Stomach (tissue), 9 donors: ENCODE data around the gene ARL4A. TPM values are rescaled to one million over a fixed set of nuclear protein-coding genes. Genes with fewer than 3 reads are reported as not detected.

ENCODE experiments used
- DNase-seq, 2 donors: peaks; one replicate each; pipeline versions ENCODE4 v3.0.0 to v3.0.0-alpha.2; 2013 to 2019
- H3K27ac ChIP-seq, 5 donors: fragments of 200-600 bp in 4 of 5; sonication (generic) in 4 of 5; one replicate each; pipeline ENCODE4 v1.5.1; 2013 to 2019; ENCODE audit warnings: mild to moderate bottlenecking in 1 of 5, moderate library complexity in 1 of 5
- H3K27me3 ChIP-seq, 3 donors: fragments of 200-600 bp; sonication (generic); one replicate each; pipeline ENCODE4 v1.5.1; 2017 to 2019; ENCODE audit warnings: mixed run types in 1 of 3
- H3K36me3 ChIP-seq, 4 donors: fragments of 200-600 bp; sonication (generic); 1 replicate in 3 of 4; 2 replicates in 1 of 4; pipeline ENCODE4 v1.5.1; 2016 to 2019
- H3K4me1 ChIP-seq, 4 donors: fragments of 200-600 bp; sonication (generic); one replicate each; pipeline ENCODE4 v1.5.1; 2016 to 2019
- H3K4me3 ChIP-seq, 4 donors: fragments of 200-600 bp; sonication (generic) in 3 of 4; one replicate each; pipeline ENCODE4 v1.5.1; 2016 to 2019; ENCODE audit warnings: mild to moderate bottlenecking in 1 of 4
- H3K9me3 ChIP-seq, 4 donors: fragments of 200-600 bp; sonication (generic); one replicate each; pipeline ENCODE4 v1.5.1; 2016 to 2019
- EP300 ChIP-seq: sonication (generic); formaldehyde crosslinking; IDR thresholded peaks from one replicate; pipeline ENCODE4 v1.6.1; 2017; ENCODE audit warnings: antibody characterized with exemption
- POLR2A ChIP-seq, 4 donors: fragments of 450-650 bp; IDR thresholded peaks; one replicate each; pipeline ENCODE4 v1.6.1; 2016; ENCODE audit warnings: antibody characterized with exemption in 4 of 4, control low read depth in 2 of 4, mild to moderate bottlenecking in 1 of 4, moderate library complexity in 1 of 4
- POLR2AphosphoS5 ChIP-seq, 3 donors: sonication (generic); formaldehyde crosslinking; IDR thresholded peaks; one replicate each; pipeline ENCODE4 v1.6.1; 2016; ENCODE audit warnings: antibody characterized with exemption in 3 of 3
- WGBS, 5 donors: extraction: QIAGEN DNeasy Blood & Tissue Kit in 3 of 5; methylation state at CpG; one replicate each; pipeline versions ENCODE4 v1.1.5 to v1.1.7; 2013 to 2018; 5-methylcytosine and 5-hydroxymethylcytosine counted together
- intact Hi-C: fragments of 100-400 bp; cut with DNase I; formaldehyde crosslinking; loops from one replicate; pipeline ENCODE4 v1.15.1; 2023; ENCODE audit warnings: low total_unique reads
- polyA plus RNA-seq, 3 donors: library from polyadenylated mRNA; stranded (reverse); fragments of 200-250 nt; gene quantifications; one replicate each; pipeline ENCODE4 v1.2.3, GENCODE V29; 2013
- total RNA-seq, 5 donors: library from RNA; depleted of rRNA; stranded (reverse); fragments of >200 nt; gene quantifications; one replicate each; pipeline versions ENCODE4 v1.1.0 to v1.2.3, GENCODE V29; 2014 to 2016
- TF ChIP-seq, protein P1 (sequence below), 7 experiments: fragments of 450-650 bp in 4 of 7; fragments of 200-600 bp in 3 of 7; sonication (generic) in 3 of 7; IDR thresholded peaks; one replicate each; pipeline ENCODE4 v1.5.1; 2016 to 2019; ENCODE audit warnings: antibody characterized with exemption in 7 of 7, control low read depth in 2 of 7, mild to moderate bottlenecking in 1 of 7
- donor health status: healthy with polysubstance abuse.
- donor health status: Bipolar disorder and iron deficiency.
- donor health status: healthy.

The ARL4A gene
- total and polyA plus RNA-seq, 8 donors, result 1.2 to 55.4 (median 27.7) TPM

DNA sequence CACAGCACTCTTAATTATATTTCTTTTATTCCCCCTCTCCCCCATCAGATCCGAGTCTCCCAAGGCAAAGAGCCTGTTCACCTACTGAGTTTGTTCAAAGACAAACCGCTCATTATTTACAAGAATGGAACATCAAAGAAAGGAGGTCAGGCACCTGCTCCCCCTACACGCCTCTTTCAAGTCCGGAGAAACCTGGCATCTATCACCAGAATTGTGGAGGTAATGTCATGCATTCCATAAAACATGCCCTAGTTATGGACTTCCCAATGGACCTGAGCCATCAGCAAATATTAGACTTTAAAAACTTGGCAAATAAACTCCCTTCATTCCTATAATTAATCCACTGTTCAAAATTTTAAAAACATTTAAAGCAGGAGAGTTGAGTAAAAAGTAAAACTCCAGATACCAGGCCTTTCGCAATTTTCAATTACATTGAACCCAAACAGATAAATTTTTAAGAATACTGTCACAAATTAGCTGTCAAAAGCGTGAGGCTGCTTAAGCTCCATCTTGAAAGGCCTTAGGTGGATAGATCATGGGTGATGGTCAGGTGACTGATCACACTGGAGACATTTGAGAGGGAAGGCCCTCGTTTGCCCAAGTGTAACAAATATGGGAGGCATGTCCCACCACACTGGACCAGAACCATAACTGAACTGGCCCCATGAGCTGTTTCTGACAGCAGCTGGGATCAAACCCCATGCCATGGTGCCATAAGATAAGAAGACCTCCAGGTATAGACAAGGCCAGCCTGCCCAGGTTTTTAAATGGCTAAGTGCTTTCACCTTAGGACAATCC is 46.9 kb upstream of the ARL4A start:
- WGBS, 5 donors, result 50 to 60% (median 58%) methylated on average over 7 of the region's 7 CpGs
- intact Hi-C loops, result no loop called here
- H3K36me3 ChIP-seq, result no peaks in the 10 kb centered on the region

DNA sequence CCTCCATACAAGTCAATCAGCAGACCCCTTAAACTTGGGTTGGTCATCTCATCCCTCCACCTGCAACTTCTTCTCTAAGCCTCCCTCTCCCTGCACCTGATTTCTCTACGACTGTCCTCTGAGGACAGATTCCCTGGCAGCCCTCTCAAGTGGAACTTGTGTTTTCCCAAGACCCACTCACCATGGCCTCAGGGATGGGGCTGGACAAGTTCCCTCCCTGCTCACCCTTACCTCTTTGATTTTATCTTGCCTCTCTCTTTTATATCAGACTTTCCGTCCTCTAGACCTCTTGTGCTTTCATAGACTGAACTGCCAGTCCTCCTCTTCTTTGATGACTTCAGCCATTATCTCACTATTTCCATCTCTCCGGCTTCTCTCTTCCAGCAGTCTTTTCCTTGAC is 46.2 kb upstream of the ARL4A start:
- Histone ChIP-seq H3K4me1 (peaks cover 12 to 23% (median 16%) of the 10 kb centered on the region in 4 donors), H3K27ac (no peak overlapping the region), H3K4me3 (no peak overlapping the region), H3K36me3 (no peaks in the 10 kb centered on the region), H3K9me3 (no peaks in the 10 kb centered on the region), H3K27me3 (no peaks in the 10 kb centered on the region)
- DNase-seq, result no peak
- 57 to 96% (median 82%) methylated on average over 2 to 3 of the region's 3 CpGs for WGBS, 5 donors
- intact Hi-C loops, result no loop called here
- TF ChIP-seq EP300 (no peak), POLR2A (IDR thresholded peaks at IDR 0.05) (no peak), POLR2AphosphoS5 (IDR thresholded peaks at IDR 0.05) (no peak)
- TF ChIP-seq, protein P1, sequence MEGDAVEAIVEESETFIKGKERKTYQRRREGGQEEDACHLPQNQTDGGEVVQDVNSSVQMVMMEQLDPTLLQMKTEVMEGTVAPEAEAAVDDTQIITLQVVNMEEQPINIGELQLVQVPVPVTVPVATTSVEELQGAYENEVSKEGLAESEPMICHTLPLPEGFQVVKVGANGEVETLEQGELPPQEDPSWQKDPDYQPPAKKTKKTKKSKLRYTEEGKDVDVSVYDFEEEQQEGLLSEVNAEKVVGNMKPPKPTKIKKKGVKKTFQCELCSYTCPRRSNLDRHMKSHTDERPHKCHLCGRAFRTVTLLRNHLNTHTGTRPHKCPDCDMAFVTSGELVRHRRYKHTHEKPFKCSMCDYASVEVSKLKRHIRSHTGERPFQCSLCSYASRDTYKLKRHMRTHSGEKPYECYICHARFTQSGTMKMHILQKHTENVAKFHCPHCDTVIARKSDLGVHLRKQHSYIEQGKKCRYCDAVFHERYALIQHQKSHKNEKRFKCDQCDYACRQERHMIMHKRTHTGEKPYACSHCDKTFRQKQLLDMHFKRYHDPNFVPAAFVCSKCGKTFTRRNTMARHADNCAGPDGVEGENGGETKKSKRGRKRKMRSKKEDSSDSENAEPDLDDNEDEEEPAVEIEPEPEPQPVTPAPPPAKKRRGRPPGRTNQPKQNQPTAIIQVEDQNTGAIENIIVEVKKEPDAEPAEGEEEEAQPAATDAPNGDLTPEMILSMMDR (IDR thresholded peaks at IDR 0.05), result no peak

More for the DNA sequence above, 46.9 kb upstream of the ARL4A start:
- H3K9me3 ChIP-seq, result no peaks in the 10 kb centered on the region
- TF ChIP-seq, protein P1 (IDR thresholded peaks at IDR 0.05), result no peak
- TF ChIP-seq POLR2A (IDR thresholded peaks at IDR 0.05), result no peak
- H3K27ac ChIP-seq, result no peak overlapping the region
- no peaks in the 10 kb centered on the region for H3K27me3 ChIP-seq
- DNase-seq, result no peak
- no peak overlapping the region for H3K4me3 ChIP-seq
- H3K4me1 ChIP-seq, result peaks cover 12 to 23% (median 16%) of the 10 kb centered on the region in 4 donors

DNA sequence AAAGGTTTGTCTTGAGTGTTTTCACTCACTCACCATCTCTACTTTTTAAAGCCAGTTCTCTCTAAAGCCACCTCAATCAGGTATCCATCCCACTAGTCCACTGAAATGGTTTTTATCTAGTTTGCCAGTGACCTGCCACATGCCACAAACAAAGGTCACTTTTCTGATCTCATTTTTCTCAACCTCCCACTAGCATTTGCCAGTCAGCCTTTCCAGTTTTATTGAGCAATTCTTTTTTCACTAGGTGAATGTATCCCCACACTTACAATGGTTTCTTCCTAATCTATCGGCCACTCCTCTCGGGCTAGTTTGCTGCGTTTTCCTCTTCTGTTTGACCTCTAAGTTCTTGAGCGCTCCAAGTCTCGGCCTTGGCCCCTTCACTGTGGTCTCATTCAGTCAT is 44.9 kb upstream of the ARL4A start:
- Histone ChIP-seq H3K27ac (no peak overlapping the region), H3K27me3 (no peaks in the 10 kb centered on the region), H3K36me3 (no peaks in the 10 kb centered on the region), H3K4me1 (peaks cover 12 to 28% (median 19%) of the 10 kb centered on the region in 4 donors), H3K9me3 (no peaks in the 10 kb centered on the region), H3K4me3 (no peak overlapping the region)
- TF ChIP-seq POLR2A (IDR thresholded peaks at IDR 0.05) (no peak), POLR2AphosphoS5 (IDR thresholded peaks at IDR 0.05) (no peak), EP300 (no peak)
- TF ChIP-seq, protein P1 (IDR thresholded peaks at IDR 0.05), result no peak
- 90 to 97% (median 95%) methylated on average over 5 of the region's 5 CpGs for WGBS, 5 donors
- DNase-seq, result no peak
- intact Hi-C loops, result no loop called here

DNA sequence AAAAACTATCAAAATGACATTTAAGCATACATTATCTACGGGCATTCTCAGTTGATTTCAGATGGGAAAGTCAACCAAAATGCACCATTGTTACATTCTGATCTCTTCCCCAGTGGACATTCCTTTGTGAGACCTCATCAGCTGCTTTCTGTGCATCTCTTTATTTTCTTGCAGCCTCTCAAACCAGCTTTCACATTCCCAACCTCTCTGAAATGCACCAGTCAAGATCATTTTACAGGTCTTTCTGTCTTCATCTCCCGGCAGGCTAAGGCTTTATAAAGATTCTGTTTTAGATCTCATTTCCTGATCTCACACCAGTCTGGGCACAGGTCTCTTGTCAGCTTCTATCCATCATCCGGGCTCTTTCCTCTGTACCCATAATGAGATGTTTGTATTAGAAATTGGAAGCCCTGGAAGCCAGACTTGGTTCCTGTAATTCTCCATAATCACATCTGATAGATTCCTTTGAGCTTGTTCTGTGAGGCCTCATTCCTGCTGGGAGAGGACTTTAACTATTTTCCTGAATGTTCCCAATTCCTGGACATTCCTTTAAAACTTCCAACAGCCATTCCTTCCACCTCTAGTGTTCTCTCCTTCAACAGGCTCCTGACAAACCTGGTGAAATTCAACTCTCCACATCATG is 44.3 kb upstream of the ARL4A start:
- Histone ChIP-seq H3K4me1 (peaks cover 7 to 27% (median 14%) of the 10 kb centered on the region in 4 donors), H3K27me3 (no peaks in the 10 kb centered on the region), H3K27ac (peak overlapping the region in 1 of 5 donors; percentile 10), H3K36me3 (no peaks in the 10 kb centered on the region), H3K4me3 (no peak overlapping the region), H3K9me3 (no peaks in the 10 kb centered on the region)
- no peak for TF ChIP-seq POLR2A (IDR thresholded peaks at IDR 0.05)
- TF ChIP-seq, protein P1 (IDR thresholded peaks at IDR 0.05), result no peak
- no peak for TF ChIP-seq EP300
- no peak for TF ChIP-seq POLR2AphosphoS5 (IDR thresholded peaks at IDR 0.05)
- no peak for DNase-seq
- intact Hi-C loops, result no loop called here
- WGBS, 5 donors, result 71 to 79% (median 76%) methylated on average over 3 of the region's 3 CpGs
